IPS DF 4.7 (cell line): ENCODE data around the gene PPP1R7.

ENCODE experiments used
- DNase-seq: peaks from one replicate; pipeline ENCODE4 v3.0.0-alpha.2; 2013; ENCODE audit warnings: low spot score; ENCODE audit errors: extremely low read depth

Gene PPP1R7

GRCh38 chr2:241120440-241120839, 29.8 kb upstream of the PPP1R7 start:
- no peak for DNase-seq

- DNase-seq: no peak
Observed at GRCh38 chr2:241121008-241121407, 29.3 kb upstream of the PPP1R7 start.

- DNase-seq: no peak
Observed at GRCh38 chr2:241122376-241123002, 27.8 kb upstream of the PPP1R7 start.

- no peak for DNase-seq
Observed at GRCh38 chr2:241123816-241124536, 26.3 kb upstream of the PPP1R7 start.

GRCh38 chr2:241125626-241126025, 24.6 kb upstream of the PPP1R7 start:
- DNase-seq: no peak

- DNase-seq: no peak
Observed at GRCh38 chr2:241126201-241126611, 24.1 kb upstream of the PPP1R7 start.

- no peak for DNase-seq
Observed at GRCh38 chr2:241126771-241127202, 23.5 kb upstream of the PPP1R7 start.

- DNase-seq: no peak
Observed at GRCh38 chr2:241128266-241128665, 22.0 kb upstream of the PPP1R7 start.

- no peak for DNase-seq
Observed at GRCh38 chr2:241129086-241129871, 21.0 kb upstream of the PPP1R7 start.

- DNase-seq: no peak
Observed at GRCh38 chr2:241130316-241130715, 20.0 kb upstream of the PPP1R7 start.

- DNase-seq: no peak
Observed at GRCh38 chr2:241131531-241131930, 18.7 kb upstream of the PPP1R7 start.

GRCh38 chr2:241132538-241133435, 17.5 kb upstream of the PPP1R7 start:
- DNase-seq: no peak

- DNase-seq: no peak
Observed at GRCh38 chr2:241133436-241133820, 16.8 kb upstream of the PPP1R7 start.

GRCh38 chr2:241134711-241135110, 15.6 kb upstream of the PPP1R7 start:
- no peak for DNase-seq

GRCh38 chr2:241135737-241136136, 14.5 kb upstream of the PPP1R7 start:
- no peak for DNase-seq

- DNase-seq: no peak
Observed at GRCh38 chr2:241136191-241136590, 14.1 kb upstream of the PPP1R7 start.

GRCh38 chr2:241136661-241137260, 13.5 kb upstream of the PPP1R7 start:
- DNase-seq: no peak

- DNase-seq: no peak
Observed at GRCh38 chr2:241137276-241138190, 12.7 kb upstream of the PPP1R7 start.

GRCh38 chr2:241138471-241138870, 11.8 kb upstream of the PPP1R7 start:
- no peak for DNase-seq
